Mesendoderm (in vitro differentiated cells): Measurements from ENCODE around the gene BIK.
A peak's percentile ranks its signal among the peaks of the same experiment; 100 is the strongest.

ENCODE experiments used
- DNase-seq: peaks from one replicate; pipeline ENCODE4 v3.0.0; 2013
- H2AK5ac ChIP-seq: 2 replicates; pipeline ENCODE4 v1.6.1; 2013; ENCODE audit warnings: low read length, inconsistent platforms
- H2BK120ac ChIP-seq: 2 replicates; pipeline ENCODE4 v1.6.1; 2013; ENCODE audit warnings: low read depth, mild to moderate bottlenecking, low read length, moderate library complexity, mixed read lengths
- H2BK15ac ChIP-seq: replicated peaks from 2 replicates; pipeline ENCODE4 v1.6.1; 2013; ENCODE audit warnings: low read depth, mild to moderate bottlenecking, moderate library complexity
- H2BK5ac ChIP-seq: 2 replicates; pipeline ENCODE4 v1.6.1; 2013; ENCODE audit warnings: low read length, inconsistent platforms
- H3K18ac ChIP-seq: 2 replicates; pipeline ENCODE4 v1.6.1; 2013; ENCODE audit warnings: mild to moderate bottlenecking, low read length, mixed read lengths
- H3K23ac ChIP-seq: one replicate; pipeline ENCODE4 v1.6.1; 2013; ENCODE audit warnings: low read length
- H3K27ac ChIP-seq: 2 replicates; pipeline ENCODE4 v1.5.1; 2013; ENCODE audit warnings: low read depth, mild to moderate bottlenecking, inconsistent platforms, low read length, moderate library complexity
- H3K27me3 ChIP-seq: 2 replicates; pipeline ENCODE4 v1.6.1; 2013; ENCODE audit warnings: low read length, control low read depth, mild to moderate bottlenecking, inconsistent platforms; ENCODE audit not compliant: insufficient read depth, poor library complexity
- H3K36me3 ChIP-seq: 2 replicates; pipeline ENCODE4 v1.6.1; 2013; ENCODE audit warnings: low read length, inconsistent platforms; ENCODE audit not compliant: control insufficient read depth, insufficient read depth
- H3K4ac ChIP-seq: one replicate; pipeline ENCODE4 v1.6.1; 2013; ENCODE audit warnings: low read depth, mild to moderate bottlenecking, low read length, moderate library complexity
- H3K4me1 ChIP-seq: 2 replicates; pipeline ENCODE4 v1.6.1; 2013; ENCODE audit warnings: low read depth, low read length, inconsistent platforms; ENCODE audit not compliant: control insufficient read depth
- H3K4me2 ChIP-seq: 2 replicates; pipeline ENCODE4 v1.6.1; 2013; ENCODE audit warnings: low read length
- H3K4me3 ChIP-seq: 2 replicates; pipeline ENCODE4 v1.5.1; 2013; ENCODE audit warnings: mild to moderate bottlenecking, low read length
- H3K56ac ChIP-seq: one replicate; pipeline ENCODE4 v1.6.1; 2013; ENCODE audit warnings: low read length
- H3K79me1 ChIP-seq: 2 replicates; pipeline ENCODE4 v1.6.1; 2013; ENCODE audit warnings: low read length, inconsistent platforms
- H3K79me2 ChIP-seq: 2 replicates; pipeline ENCODE4 v1.6.1; 2013; ENCODE audit warnings: mild to moderate bottlenecking, low read length; ENCODE audit not compliant: control insufficient read depth, insufficient read depth
- H3K9ac ChIP-seq: 2 replicates; pipeline ENCODE4 v1.6.1; 2013; ENCODE audit warnings: low read length, inconsistent platforms
- H4K5ac ChIP-seq: one replicate; pipeline ENCODE4 v1.6.1; 2013; ENCODE audit warnings: low read length
- H4K8ac ChIP-seq: one replicate; pipeline ENCODE4 v1.6.1; 2013; ENCODE audit warnings: low read depth, mild to moderate bottlenecking, control low read depth, low read length, moderate library complexity
- WGBS: extraction: QIAGEN DNeasy Blood & Tissue Kit; methylation state at CpG from one replicate; pipeline ENCODE4 v1.1.7; 2013; ENCODE audit warnings: low lambda C conversion rate, missing lambda C conversion rate; ENCODE audit not compliant: insufficient coverage; ENCODE audit errors: extremely low coverage; 5-methylcytosine and 5-hydroxymethylcytosine counted together

Gene BIK

GRCh38 chr22:43131773-43132501 lies 21.4 kb downstream of the BIK start:
- no peak overlapping the region for H3K9ac ChIP-seq
- no peaks in the 10 kb centered on the region for H3K27me3 ChIP-seq
- no peak overlapping the region for H3K4ac ChIP-seq
- no peak overlapping the region for H4K5ac ChIP-seq
- no peak overlapping the region for H3K23ac ChIP-seq
- DNase-seq, result no peak
- no peaks in the 10 kb centered on the region for H3K4me1 ChIP-seq
- no peak overlapping the region for H2BK5ac ChIP-seq
- no peaks in the 10 kb centered on the region for H3K79me2 ChIP-seq
- H3K36me3 ChIP-seq, result peaks cover 2% of the 10 kb centered on the region
- H3K56ac ChIP-seq, result no peak overlapping the region
- H3K27ac ChIP-seq, result no peak overlapping the region
- no CpG with 5 or more reads among the region's 17 CpGs for WGBS
- H3K18ac ChIP-seq, result no peak overlapping the region
- H3K79me1 ChIP-seq, result no peaks in the 10 kb centered on the region
- no peak overlapping the region for H4K8ac ChIP-seq
- H3K4me2 ChIP-seq, result no peak overlapping the region
- no peak overlapping the region for H2BK120ac ChIP-seq
- H3K4me3 ChIP-seq, result no peak overlapping the region
- H2AK5ac ChIP-seq, result no peak overlapping the region
- no peak overlapping the region for H2BK15ac ChIP-seq

GRCh38 chr22:43133401-43133800 lies 22.9 kb downstream of the BIK start:
- no peaks in the 10 kb centered on the region for H3K27me3 ChIP-seq
- peaks cover 2% of the 10 kb centered on the region for H3K36me3 ChIP-seq
- no peak overlapping the region for H3K9ac ChIP-seq
- H3K18ac ChIP-seq, result no peak overlapping the region
- no peak overlapping the region for H3K4me3 ChIP-seq
- no peak overlapping the region for H4K8ac ChIP-seq
- H3K27ac ChIP-seq, result no peak overlapping the region
- H2BK120ac ChIP-seq, result no peak overlapping the region
- H4K5ac ChIP-seq, result no peak overlapping the region
- no peaks in the 10 kb centered on the region for H3K4me1 ChIP-seq
- no peak overlapping the region for H3K23ac ChIP-seq
- no peak overlapping the region for H3K4me2 ChIP-seq
- no peak for DNase-seq
- H3K4ac ChIP-seq, result no peak overlapping the region
- H2BK15ac ChIP-seq, result no peak overlapping the region
- H3K79me2 ChIP-seq, result no peaks in the 10 kb centered on the region
- no peak overlapping the region for H3K56ac ChIP-seq
- H3K79me1 ChIP-seq, result no peaks in the 10 kb centered on the region
- no CpG with 5 or more reads among the region's 9 CpGs for WGBS
- no peak overlapping the region for H2AK5ac ChIP-seq
- H2BK5ac ChIP-seq, result no peak overlapping the region

- no peak overlapping the region for H3K56ac ChIP-seq
- no peak overlapping the region for H2BK120ac ChIP-seq
- H3K27me3 ChIP-seq, result no peaks in the 10 kb centered on the region
- no peak overlapping the region for H3K9ac ChIP-seq
- H3K4ac ChIP-seq, result no peak overlapping the region
- H3K4me2 ChIP-seq, result no peak overlapping the region
- H3K4me3 ChIP-seq, result no peak overlapping the region
- H3K36me3 ChIP-seq, result peaks cover 2% of the 10 kb centered on the region
- H3K4me1 ChIP-seq, result no peaks in the 10 kb centered on the region
- no peaks in the 10 kb centered on the region for H3K79me2 ChIP-seq
- no peak overlapping the region for H2AK5ac ChIP-seq
- no peak overlapping the region for H2BK15ac ChIP-seq
- H3K18ac ChIP-seq, result no peak overlapping the region
- H2BK5ac ChIP-seq, result no peak overlapping the region
- H3K27ac ChIP-seq, result no peak overlapping the region
- no peak for DNase-seq
- H3K79me1 ChIP-seq, result no peaks in the 10 kb centered on the region
- WGBS, result no CpG with 5 or more reads among the region's 4 CpGs
- H4K5ac ChIP-seq, result no peak overlapping the region
- no peak overlapping the region for H4K8ac ChIP-seq
- H3K23ac ChIP-seq, result no peak overlapping the region
Measured at GRCh38 chr22:43134553-43134952, 24.0 kb downstream of the BIK start.

GRCh38 chr22:43135565-43135964 lies 25.0 kb downstream of the BIK start:
- no CpG with 5 or more reads among the region's 5 CpGs for WGBS

GRCh38 chr22:43136255-43136654 lies 25.7 kb downstream of the BIK start:
- no CpG with 5 or more reads among the region's 9 CpGs for WGBS
- no peak overlapping the region for H2AK5ac ChIP-seq
- H3K23ac ChIP-seq, result no peak overlapping the region
- H4K8ac ChIP-seq, result no peak overlapping the region
- no peak overlapping the region for H3K27ac ChIP-seq
- H4K5ac ChIP-seq, result no peak overlapping the region
- H2BK120ac ChIP-seq, result no peak overlapping the region
- H3K9ac ChIP-seq, result no peak overlapping the region
- H3K79me1 ChIP-seq, result peaks cover 1% of the 10 kb centered on the region
- H2BK5ac ChIP-seq, result no peak overlapping the region
- no peak overlapping the region for H3K4me2 ChIP-seq
- no peak overlapping the region for H3K18ac ChIP-seq
- H3K56ac ChIP-seq, result no peak overlapping the region
- H3K4ac ChIP-seq, result no peak overlapping the region
- peak; percentile 62 for DNase-seq
- H3K36me3 ChIP-seq, result peaks cover 7% of the 10 kb centered on the region
- no peaks in the 10 kb centered on the region for H3K27me3 ChIP-seq
- no peak overlapping the region for H3K4me3 ChIP-seq
- H3K79me2 ChIP-seq, result no peaks in the 10 kb centered on the region
- no peaks in the 10 kb centered on the region for H3K4me1 ChIP-seq
- no peak overlapping the region for H2BK15ac ChIP-seq

More at GRCh38 chr22:43135565-43135964, 25.0 kb downstream of the BIK start:
- Histone ChIP-seq H3K4me2 (no peak overlapping the region), H3K56ac (no peak overlapping the region), H2BK15ac (no peak overlapping the region), H3K18ac (no peak overlapping the region), H3K36me3 (peaks cover 5% of the 10 kb centered on the region), H3K23ac (no peak overlapping the region), H4K5ac (no peak overlapping the region), H3K27ac (no peak overlapping the region), H2BK5ac (no peak overlapping the region), H3K9ac (no peak overlapping the region), H2BK120ac (no peak overlapping the region), H2AK5ac (no peak overlapping the region), H3K27me3 (no peaks in the 10 kb centered on the region), H4K8ac (no peak overlapping the region), H3K4me1 (no peaks in the 10 kb centered on the region), H3K79me1 (no peaks in the 10 kb centered on the region), H3K4ac (no peak overlapping the region), H3K4me3 (no peak overlapping the region), H3K79me2 (no peaks in the 10 kb centered on the region)
- DNase-seq, result no peak

- H2BK5ac ChIP-seq, result no peak overlapping the region
- H3K36me3 ChIP-seq, result peaks cover 7% of the 10 kb centered on the region
- WGBS, result no CpG with 5 or more reads among the region's 10 CpGs
Measured at GRCh38 chr22:43136801-43137200, 26.3 kb downstream of the BIK start.

More at GRCh38 chr22:43136801-43137200, 26.3 kb downstream of the BIK start:
- DNase-seq, result no peak
- no peak overlapping the region for H3K18ac ChIP-seq
- H3K79me2 ChIP-seq, result no peaks in the 10 kb centered on the region
- H3K23ac ChIP-seq, result no peak overlapping the region
- H3K56ac ChIP-seq, result no peak overlapping the region
- no peak overlapping the region for H3K4me2 ChIP-seq
- no peak overlapping the region for H4K5ac ChIP-seq
- no peaks in the 10 kb centered on the region for H3K4me1 ChIP-seq
- H2BK15ac ChIP-seq, result no peak overlapping the region
- no peaks in the 10 kb centered on the region for H3K27me3 ChIP-seq
- no peak overlapping the region for H3K4ac ChIP-seq
- no peak overlapping the region for H2BK120ac ChIP-seq
- peaks cover 1% of the 10 kb centered on the region for H3K79me1 ChIP-seq
- no peak overlapping the region for H3K4me3 ChIP-seq
- H3K9ac ChIP-seq, result no peak overlapping the region
- no peak overlapping the region for H2AK5ac ChIP-seq
- no peak overlapping the region for H4K8ac ChIP-seq
- no peak overlapping the region for H3K27ac ChIP-seq
